ENCODE results near the gene TASP1. TPM values are rescaled to one million over a fixed set of nuclear protein-coding genes. Genes with fewer than 3 reads are reported as not detected.

Gene TASP1
- total RNA-seq, 1 experiment from 2014 or later, result 9.5 TPM

DNA sequence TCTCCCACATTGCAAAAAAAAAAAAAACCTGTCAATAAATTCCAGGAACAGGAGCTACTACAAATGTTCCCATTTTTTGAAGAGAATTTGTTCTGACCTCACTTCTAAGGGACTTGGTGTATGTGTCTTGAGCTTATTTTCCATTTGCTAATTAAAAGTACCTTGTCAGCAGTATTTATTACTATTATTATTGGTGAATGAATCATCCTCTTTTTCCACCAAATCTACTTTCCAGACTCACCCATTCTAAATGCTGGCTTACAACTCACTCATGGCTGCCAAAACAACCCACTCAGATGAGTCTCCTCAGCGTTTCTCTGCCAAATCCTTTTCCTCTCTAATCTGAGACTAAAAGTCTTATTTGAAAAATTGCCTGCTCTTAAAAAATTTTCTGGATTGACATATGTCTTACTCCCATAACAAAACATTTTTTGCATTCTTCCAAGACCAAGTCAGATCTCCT lies 33.2 kb upstream of the TASP1 start:
- Histone ChIP-seq H3K9ac (ENCODE audit: extremely low read depth, insufficient read length, low read length) (no peak overlapping the region), H3K18ac (ENCODE audit: insufficient read length, low read depth, low read length) (no peak overlapping the region), H2AK5ac (ENCODE audit: insufficient read length, low read length) (no peak overlapping the region), H2BK12ac (ENCODE audit: insufficient read length, low read depth, low read length) (no peak overlapping the region), H3K27me3 (ENCODE audit: insufficient read depth, low read length) (no peaks in the 10 kb centered on the region), H3K14ac (ENCODE audit: insufficient read depth, low read length) (no peak overlapping the region), H3T11ph (ENCODE audit: low read length) (no peak overlapping the region), H4K20me1 (ENCODE audit: control insufficient read depth, insufficient read depth, insufficient read length) (no peaks in the 10 kb centered on the region), H2AFZ (ENCODE audit: low read length) (no peak overlapping the region), H2BK120ac (ENCODE audit: low read depth, low read length, poor library complexity, severe bottlenecking) (no peak overlapping the region), H3K4me2 (ENCODE audit: insufficient read depth, insufficient read length, low read length) (no peak overlapping the region), H2BK15ac (ENCODE audit: low read depth, low read length) (no peak overlapping the region), H3K79me1 (ENCODE audit: insufficient read depth, low read depth, low read length, poor library complexity, severe bottlenecking) (no peaks in the 10 kb centered on the region), H3K4me1 (ENCODE audit: insufficient read depth, low read length) (no peaks in the 10 kb centered on the region), H3K56ac (ENCODE audit: insufficient read length, low read depth, low read length) (no peak overlapping the region), H2BK20ac (ENCODE audit: low read depth, low read length, poor library complexity, severe bottlenecking) (no peak overlapping the region), H3K23me2 (ENCODE audit: insufficient read length, low read depth, low read length, poor library complexity, severe bottlenecking) (no peaks in the 10 kb centered on the region), H3K79me2 (ENCODE audit: insufficient read depth, low read length) (0 out of 2 replicates have a peak, but pooled peaks cover 2% of the 10 kb centered on the region), H3K23ac (ENCODE audit: insufficient read length, low read depth, low read length) (no peak overlapping the region), H4K8ac (replicated peaks; ENCODE audit: insufficient read length, low read depth, low read length) (no peak overlapping the region), H3K9me3 (ENCODE audit: control insufficient read depth, low read depth, low read length) (no peaks in the 10 kb centered on the region), H3K27ac (ENCODE audit: insufficient read length, low read depth, low read length) (no peak overlapping the region), H3K4ac (ENCODE audit: low read depth, low read length) (no peak overlapping the region), H4K91ac (ENCODE audit: insufficient read length, low read depth, low read length) (no peak overlapping the region), H4K5ac (ENCODE audit: insufficient read length, low read depth, low read length) (no peak overlapping the region), H2BK5ac (ENCODE audit: insufficient read length, low read length) (no peak overlapping the region)
- Mint-ChIP-seq H3K4me1 (peaks cover 7 to 10% of the 10 kb centered on the region in 2 experiments), H3K9me3 (peaks cover 0 to 3% of the 10 kb centered on the region in 2 experiments; a peak in 1 of 5 replicates), H3K27me3 (ENCODE audit: low read depth) (no peaks in the 10 kb centered on the region), H3K4me3 (no peak overlapping the region), H3K27ac (no peak overlapping the region), H3K36me3 (ENCODE audit: insufficient read depth in 1 of 3, low read depth in 3 of 3) (no peaks in the 10 kb centered on the region)
- no peak for DNase-seq
- TF ChIP-seq CTCF (conservative IDR thresholded peaks at IDR 0.05), result no peak
- no CpG with 5 or more reads among the region's 1 CpG for WGBS (ENCODE audit: extremely low coverage, insufficient read length, low lambda C conversion rate)

All from H9 (cell line).